ENCODE data around the gene COL4A2. TPM values are rescaled to one million over a fixed set of nuclear protein-coding genes. Genes with fewer than 3 reads are reported as not detected.
A peak's percentile ranks its signal among the peaks of the same experiment; 100 is the strongest.
"Not testable (repeated sequence)": the region's sequence is repeated elsewhere in the genome, so short reads cannot be mapped to it uniquely, and the experiment has no call there.

The COL4A2 gene
- total and polyA plus RNA-seq, 4 donors: 130 to 334 (median 170) TPM

GRCh38 chr13:110493613-110494012 is 186.5 kb downstream of the COL4A2 start:
- WGBS (ENCODE audit: insufficient coverage): 92% methylated on average over 2 of the region's 9 CpGs
- H3K27me3 ChIP-seq (ENCODE audit: control insufficient read depth, insufficient read depth, low read length): no peaks in the 10 kb centered on the region
- H3K36me3 ChIP-seq (ENCODE audit: control insufficient read depth, insufficient read depth, low read length): peaks cover 29% of the 10 kb centered on the region
- H3K9me3 ChIP-seq (ENCODE audit: control insufficient read depth, insufficient read depth, low read length): no peaks in the 10 kb centered on the region
- H3K27ac ChIP-seq (ENCODE audit: low read depth, low read length): no peak overlapping the region
- H3K4me1 ChIP-seq (ENCODE audit: control insufficient read depth, insufficient read depth, low read length): peaks cover 13% of the 10 kb centered on the region
- no peak overlapping the region for H3K4me3 ChIP-seq (ENCODE audit: low read depth, low read length)
- no peak for DNase-seq (ENCODE audit: low read depth in 4 of 6, low spot score in 6 of 6)

GRCh38 chr13:110495376-110495775 is 188.3 kb downstream of the COL4A2 start:
- no peaks in the 10 kb centered on the region for H3K27me3 ChIP-seq (ENCODE audit: control insufficient read depth, insufficient read depth, low read length)
- no peak for DNase-seq (ENCODE audit: low read depth in 4 of 6, low spot score in 6 of 6)
- WGBS (ENCODE audit: insufficient coverage): 100% methylated on average over 2 of the region's 3 CpGs
- H3K27ac ChIP-seq (ENCODE audit: low read depth, low read length): no peak overlapping the region
- H3K4me3 ChIP-seq (ENCODE audit: low read depth, low read length): no peak overlapping the region
- H3K9me3 ChIP-seq (ENCODE audit: control insufficient read depth, insufficient read depth, low read length): no peaks in the 10 kb centered on the region
- H3K36me3 ChIP-seq (ENCODE audit: control insufficient read depth, insufficient read depth, low read length): peaks cover 24% of the 10 kb centered on the region
- peaks cover 13% of the 10 kb centered on the region for H3K4me1 ChIP-seq (ENCODE audit: control insufficient read depth, insufficient read depth, low read length)

GRCh38 chr13:110495881-110496280 is 188.8 kb downstream of the COL4A2 start:
- Histone ChIP-seq H3K27me3 (ENCODE audit: control insufficient read depth, insufficient read depth, low read length) (no peaks in the 10 kb centered on the region), H3K9me3 (ENCODE audit: control insufficient read depth, insufficient read depth, low read length) (no peaks in the 10 kb centered on the region), H3K4me3 (ENCODE audit: low read depth, low read length) (no peak overlapping the region), H3K27ac (ENCODE audit: low read depth, low read length) (no peak overlapping the region), H3K4me1 (ENCODE audit: control insufficient read depth, insufficient read depth, low read length) (peaks cover 13% of the 10 kb centered on the region), H3K36me3 (ENCODE audit: control insufficient read depth, insufficient read depth, low read length) (peaks cover 23% of the 10 kb centered on the region)
- DNase-seq (ENCODE audit: low read depth in 4 of 6, low spot score in 6 of 6): no peak
- 94% methylated on average over 3 of the region's 3 CpGs for WGBS (ENCODE audit: insufficient coverage)

GRCh38 chr13:110496281-110496680 is 189.2 kb downstream of the COL4A2 start:
- no peak for DNase-seq (ENCODE audit: low read depth in 4 of 6, low spot score in 6 of 6)

GRCh38 chr13:110497003-110497402 is 189.9 kb downstream of the COL4A2 start:
- 97% methylated on average over 2 of the region's 2 CpGs for WGBS (ENCODE audit: insufficient coverage)
- Histone ChIP-seq H3K4me1 (ENCODE audit: control insufficient read depth, insufficient read depth, low read length) (peaks cover 5% of the 10 kb centered on the region), H3K36me3 (ENCODE audit: control insufficient read depth, insufficient read depth, low read length) (peaks cover 21% of the 10 kb centered on the region), H3K4me3 (ENCODE audit: low read depth, low read length) (no peak overlapping the region), H3K27ac (ENCODE audit: low read depth, low read length) (no peak overlapping the region), H3K9me3 (ENCODE audit: control insufficient read depth, insufficient read depth, low read length) (no peaks in the 10 kb centered on the region), H3K27me3 (ENCODE audit: control insufficient read depth, insufficient read depth, low read length) (no peaks in the 10 kb centered on the region)
- no peak for DNase-seq (ENCODE audit: low read depth in 4 of 6, low spot score in 6 of 6)

More at GRCh38 chr13:110496281-110496680, 189.2 kb downstream of the COL4A2 start:
- Histone ChIP-seq H3K4me1 (ENCODE audit: control insufficient read depth, insufficient read depth, low read length) (peaks cover 12% of the 10 kb centered on the region), H3K27me3 (ENCODE audit: control insufficient read depth, insufficient read depth, low read length) (no peaks in the 10 kb centered on the region), H3K27ac (ENCODE audit: low read depth, low read length) (no peak overlapping the region), H3K4me3 (ENCODE audit: low read depth, low read length) (no peak overlapping the region), H3K9me3 (ENCODE audit: control insufficient read depth, insufficient read depth, low read length) (no peaks in the 10 kb centered on the region), H3K36me3 (ENCODE audit: control insufficient read depth, insufficient read depth, low read length) (peaks cover 24% of the 10 kb centered on the region)
- WGBS (ENCODE audit: insufficient coverage): 93% methylated on average over 3 of the region's 3 CpGs

- 92% methylated on average over 3 of the region's 3 CpGs for WGBS (ENCODE audit: insufficient coverage)
- H3K4me1 ChIP-seq (ENCODE audit: control insufficient read depth, insufficient read depth, low read length); H3K27ac ChIP-seq (ENCODE audit: low read depth, low read length); H3K9me3 ChIP-seq (ENCODE audit: control insufficient read depth, insufficient read depth, low read length); DNase-seq (ENCODE audit: low read depth in 4 of 6, low spot score in 6 of 6); H3K27me3 ChIP-seq (ENCODE audit: control insufficient read depth, insufficient read depth, low read length); H3K4me3 ChIP-seq (ENCODE audit: low read depth, low read length): not testable (repeated sequence)
- H3K36me3 ChIP-seq (ENCODE audit: control insufficient read depth, insufficient read depth, low read length): peaks cover 16% of the 10 kb centered on the region
Observed at GRCh38 chr13:110497896-110498295, 190.8 kb downstream of the COL4A2 start.

GRCh38 chr13:110498327-110498726 is 191.2 kb downstream of the COL4A2 start:
- Histone ChIP-seq H3K27ac (ENCODE audit: low read depth, low read length) (no peak overlapping the region), H3K9me3 (ENCODE audit: control insufficient read depth, insufficient read depth, low read length) (no peaks in the 10 kb centered on the region), H3K4me3 (ENCODE audit: low read depth, low read length) (no peak overlapping the region), H3K36me3 (ENCODE audit: control insufficient read depth, insufficient read depth, low read length) (peaks cover 16% of the 10 kb centered on the region), H3K4me1 (ENCODE audit: control insufficient read depth, insufficient read depth, low read length) (no peaks in the 10 kb centered on the region), H3K27me3 (ENCODE audit: control insufficient read depth, insufficient read depth, low read length) (no peaks in the 10 kb centered on the region)
- no peak for DNase-seq (ENCODE audit: low read depth in 4 of 6, low spot score in 6 of 6)
- 90% methylated on average over 5 of the region's 5 CpGs for WGBS (ENCODE audit: insufficient coverage)

- H3K36me3 ChIP-seq (ENCODE audit: control insufficient read depth, insufficient read depth, low read length): peaks cover 16% of the 10 kb centered on the region
- WGBS (ENCODE audit: insufficient coverage): 96% methylated on average over 9 of the region's 10 CpGs
- H3K27ac ChIP-seq (ENCODE audit: low read depth, low read length): no peak overlapping the region
- no peaks in the 10 kb centered on the region for H3K9me3 ChIP-seq (ENCODE audit: control insufficient read depth, insufficient read depth, low read length)
- H3K4me3 ChIP-seq (ENCODE audit: low read depth, low read length): no peak overlapping the region
- DNase-seq (ENCODE audit: low read depth in 4 of 6, low spot score in 6 of 6): no peak
- peaks cover 2% of the 10 kb centered on the region for H3K4me1 ChIP-seq (ENCODE audit: control insufficient read depth, insufficient read depth, low read length)
- H3K27me3 ChIP-seq (ENCODE audit: control insufficient read depth, insufficient read depth, low read length): no peaks in the 10 kb centered on the region
Observed at GRCh38 chr13:110498765-110499164, 191.7 kb downstream of the COL4A2 start.

GRCh38 chr13:110499621-110500281 is 192.7 kb downstream of the COL4A2 start:
- H3K36me3 ChIP-seq (ENCODE audit: control insufficient read depth, insufficient read depth, low read length): peaks cover 22% of the 10 kb centered on the region
- peak in 4 of 6 donors; percentile 49 to 95 (median 60) for DNase-seq (ENCODE audit: low read depth in 4 of 6, low spot score in 6 of 6)
- no peak overlapping the region for H3K27ac ChIP-seq (ENCODE audit: low read depth, low read length)

GRCh38 chr13:110500341-110500740 is 193.3 kb downstream of the COL4A2 start:
- 100% methylated on average over 1 of the region's 3 CpGs for WGBS (ENCODE audit: insufficient coverage)
- Histone ChIP-seq H3K36me3 (ENCODE audit: control insufficient read depth, insufficient read depth, low read length) (peaks cover 23% of the 10 kb centered on the region), H3K27ac (ENCODE audit: low read depth, low read length) (no peak overlapping the region)

More at GRCh38 chr13:110499621-110500281, 192.7 kb downstream of the COL4A2 start:
- Histone ChIP-seq H3K27me3 (ENCODE audit: control insufficient read depth, insufficient read depth, low read length) (no peaks in the 10 kb centered on the region), H3K9me3 (ENCODE audit: control insufficient read depth, insufficient read depth, low read length) (no peaks in the 10 kb centered on the region), H3K4me3 (ENCODE audit: low read depth, low read length) (no peak overlapping the region), H3K4me1 (ENCODE audit: control insufficient read depth, insufficient read depth, low read length) (peaks cover 3% of the 10 kb centered on the region)
- 76% methylated on average over 3 of the region's 10 CpGs for WGBS (ENCODE audit: insufficient coverage)

More at GRCh38 chr13:110500341-110500740, 193.3 kb downstream of the COL4A2 start:
- no peak overlapping the region for H3K4me3 ChIP-seq (ENCODE audit: low read depth, low read length)
- H3K4me1 ChIP-seq (ENCODE audit: control insufficient read depth, insufficient read depth, low read length): peaks cover 3% of the 10 kb centered on the region
- H3K9me3 ChIP-seq (ENCODE audit: control insufficient read depth, insufficient read depth, low read length): no peaks in the 10 kb centered on the region
- H3K27me3 ChIP-seq (ENCODE audit: control insufficient read depth, insufficient read depth, low read length): no peaks in the 10 kb centered on the region
- DNase-seq (ENCODE audit: low read depth in 4 of 6, low spot score in 6 of 6): peak in 1 of 6 donors; percentile 28

All from spinal cord (tissue), 10 donors.